Spleen (tissue), 11 donors: ENCODE data around the gene NOS1AP. TPM values are rescaled to one million over a fixed set of nuclear protein-coding genes. Genes with fewer than 3 reads are reported as not detected.

Experiments
- microRNA-seq, 3 donors: library from miRNA; unstranded; fragments of <30 nt; microRNA quantifications; one replicate each; pipeline versions ENCODE4 to v1.1.0, GENCODE V29; 2019 to 2020
- polyA plus RNA-seq, 3 donors: library from polyadenylated mRNA; stranded (reverse); fragments of 200-250 nt; gene quantifications; one replicate each; pipeline ENCODE4 v1.2.1, GENCODE V29; 2013
- small RNA-seq, 4 donors: library from RNA; depleted of rRNA; stranded (forward); fragments of <200 nt; gene quantifications; one replicate each; pipeline ENCODE3, GENCODE V24; 2016
- total RNA-seq, 7 donors: library from RNA; depleted of rRNA in 3 of 7; stranded (reverse); fragments of >200 nt in 3 of 7; fragmentation: NEBNext Ultra II Directional in 4 of 7; extraction: Animal tissue kit (Norgen Biotek cat#: 25700) in 4 of 7; gene quantifications; one replicate each; pipeline versions ENCODE4 v1.1.0 to v1.2.1, GENCODE V29; 2016 to 2021
- donor health status: healthy with polysubstance abuse.
- donor health status: DM: no; HTN: no; CAD: no; lungs with moderate emphysema.
- donor health status: DM: no; HTN: no; CAD: no.
- donor health status: Bipolar disorder and iron deficiency.
- donor health status: healthy.
- donor health status: DM: no; HTN: no; CAD: no.
- donor health status: DM: yes; HTN: yes; CAD: no.

Gene NOS1AP
- total and polyA plus RNA-seq, 10 donors: 0.16 to 1.7 (median 0.60) TPM; not detected in 2

Small RNA genes within 50 kb of the gene (microRNA-seq; reads per million reads assigned to microRNA genes)
- gene MIR4654 (0 reads per million in 3 donors), gene MIR556 (1.1 to 7.0 (median 2.9) reads per million in 3 donors)

Small RNA genes within 50 kb of the gene (small RNA-seq; reads per million reads assigned to genes)
- 0 to 0.15 (median 0) reads per million in 4 donors for gene MIR4654
- gene MIR556: 0 to 0.07 (median 0) reads per million in 4 donors
- 0 reads per million in 4 donors for gene RNA5SP61

Other genes starting within 250 kb of the NOS1AP start
- gene OLFML2B, start 45.8 kb upstream of the NOS1AP start, total RNA-seq: 10 to 100 TPM in 6 of 7 donors, 1 to 10 TPM in 1; 6.5 to 39.7 (median 17.9) TPM
- gene OLFML2B, start 45.8 kb upstream of the NOS1AP start, polyA plus RNA-seq: 1 to 10 TPM; 3.0 to 3.5 (median 3.3) TPM